Stimulated activated CD8-positive, alpha-beta memory T cell treated with anti-CD3 and anti-CD28 coated beads, Interleukin-2, amount 100 ng/mL, for 48 hours (primary cell): ENCODE data around the gene FAM117A.
"Not testable (repeated sequence)": the region's sequence is repeated elsewhere in the genome, so short reads cannot be mapped to it uniquely, and the experiment has no call there.

Experiments used
- DNase-seq, 2 donors: peaks; one replicate each; pipeline ENCODE4 v3.0.0-alpha.2; 2020; ENCODE audit warnings: low read depth in 2 of 2

Gene FAM117A

GRCh38 chr17:49762151-49762941 is 1.6 kb downstream of the FAM117A start:
- DNase-seq = no peak

DNA sequence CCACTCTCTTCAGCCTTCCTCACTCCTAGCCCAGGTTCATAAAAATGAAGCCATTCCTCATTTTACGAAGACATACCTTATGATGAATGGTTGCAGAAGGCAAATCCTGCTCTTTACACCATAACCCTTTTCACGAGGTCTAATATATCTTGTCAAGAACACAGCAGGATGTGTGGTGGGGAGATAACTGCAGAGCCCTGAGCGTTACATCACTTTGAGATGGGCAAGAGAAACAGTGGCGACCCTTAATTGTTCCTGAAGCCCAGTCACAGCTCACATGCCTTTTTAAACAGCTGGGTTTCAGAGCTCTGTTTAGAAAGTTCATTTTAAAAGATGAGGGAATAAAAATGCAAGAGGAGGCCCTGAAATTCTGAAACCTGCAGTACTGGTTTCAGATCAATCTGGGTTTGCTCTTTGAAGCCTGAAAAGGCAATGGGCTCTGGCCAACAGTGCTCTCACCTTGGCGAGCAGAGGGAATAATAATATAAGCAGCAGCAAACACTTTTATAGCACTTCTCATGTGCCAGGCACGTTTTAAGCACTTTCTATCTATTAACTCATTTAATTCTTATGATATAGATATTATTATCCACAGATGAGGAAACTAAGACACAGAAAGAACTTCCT is 2.9 kb downstream of the FAM117A start:
- DNase-seq = no peak

- DNase-seq = no peak
Observed at GRCh38 chr17:49760296-49760695, 3.6 kb downstream of the FAM117A start.

- no peak for DNase-seq
Observed at GRCh38 chr17:49759203-49759602, 4.7 kb downstream of the FAM117A start.

DNA sequence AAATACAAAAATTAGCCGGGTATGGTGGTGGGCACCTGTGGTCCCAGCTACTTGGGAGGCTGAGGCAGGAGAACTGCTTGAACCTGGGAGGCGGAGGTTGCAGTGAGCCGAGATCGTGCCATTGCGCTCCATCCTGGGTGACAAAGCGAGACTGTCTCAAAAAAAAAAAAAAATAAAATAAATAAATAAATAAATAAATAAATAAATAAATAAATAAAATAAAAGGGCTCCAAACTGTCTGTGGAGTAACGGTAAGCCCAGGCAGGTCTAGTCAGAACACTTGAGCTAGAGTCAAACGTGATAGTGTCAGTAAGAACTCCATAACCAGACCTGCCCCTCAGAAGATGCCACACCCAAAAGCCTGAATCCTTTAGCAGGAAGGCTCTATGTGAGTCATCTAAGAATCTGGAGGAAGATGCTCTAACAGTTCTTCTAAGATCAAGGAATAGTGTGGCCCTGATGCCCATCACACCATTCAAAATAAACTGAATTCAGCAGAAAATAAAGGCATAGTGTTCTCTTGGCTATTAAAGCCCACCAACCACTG is 5.4 kb downstream of the FAM117A start:
- DNase-seq = not testable (repeated sequence)

- no peak for DNase-seq
Observed at GRCh38 chr17:49757151-49757777, 6.7 kb downstream of the FAM117A start.

- no peak for DNase-seq
Observed at GRCh38 chr17:49756323-49757150, 7.4 kb downstream of the FAM117A start.

GRCh38 chr17:49755663-49756283 is 8.2 kb downstream of the FAM117A start:
- DNase-seq = no peak

GRCh38 chr17:49753959-49754391 is 10.0 kb downstream of the FAM117A start:
- DNase-seq = no peak

DNA sequence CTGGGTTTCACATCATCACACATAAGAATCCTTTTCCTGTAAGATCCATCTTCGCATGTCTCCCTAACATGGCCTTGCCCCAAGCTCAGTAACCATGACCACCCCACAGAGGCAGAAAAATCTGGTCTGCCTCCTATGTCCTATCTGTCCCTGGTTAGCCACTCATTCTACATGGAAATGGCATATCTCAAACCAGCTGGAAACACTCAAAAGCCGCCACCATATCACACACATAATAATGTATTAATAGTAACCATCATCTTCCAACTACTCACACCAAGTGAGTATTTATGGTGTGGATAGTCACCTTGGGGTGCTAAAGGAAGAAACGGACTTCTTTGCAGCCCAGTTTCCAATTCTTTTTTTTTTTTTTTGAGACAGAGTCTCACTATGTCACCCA is 11.4 kb downstream of the FAM117A start:
- no peak for DNase-seq

DNA sequence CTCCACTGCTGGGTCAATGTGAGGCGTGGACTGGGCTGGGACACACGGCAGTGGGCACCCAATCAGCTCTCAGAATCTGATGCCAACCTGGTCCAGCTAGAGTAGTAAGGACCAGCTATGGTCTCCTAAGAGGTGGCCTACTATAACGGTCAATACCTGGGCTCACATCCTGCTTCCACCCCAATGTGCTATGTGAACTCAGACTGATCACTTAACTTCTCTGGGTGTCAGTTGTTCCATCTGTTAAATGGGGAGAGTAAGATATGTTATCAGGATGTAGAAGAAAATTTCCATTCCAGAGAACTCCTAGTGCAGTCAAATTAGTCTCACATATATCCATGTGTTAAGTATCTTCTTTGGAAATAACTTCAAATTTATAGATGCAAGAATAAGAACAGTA is 14.2 kb downstream of the FAM117A start:
- DNase-seq = no peak

DNA sequence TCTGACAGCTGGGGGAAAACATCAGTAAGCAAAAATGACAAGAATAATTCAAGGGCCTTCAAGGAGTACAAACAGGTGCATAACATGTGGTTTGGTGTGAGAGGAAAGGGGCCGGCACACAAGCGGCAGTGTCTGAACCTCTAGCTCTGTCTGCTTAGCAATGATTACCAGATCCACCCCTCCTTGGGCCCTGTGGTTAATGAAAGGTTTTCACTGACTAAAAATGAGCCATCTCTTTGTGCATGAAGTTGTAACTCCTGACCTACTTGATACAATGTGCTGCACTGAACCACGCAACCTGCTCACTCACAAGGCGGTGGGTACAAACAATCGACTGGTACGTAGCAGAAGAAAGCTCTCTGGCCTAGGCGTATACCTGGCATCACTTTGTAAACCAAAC is 15.1 kb downstream of the FAM117A start:
- peak; percentile 20 to 24 for DNase-seq

GRCh38 chr17:49748223-49748622 is 15.7 kb downstream of the FAM117A start:
- no peak for DNase-seq

- DNase-seq = no peak
Observed at GRCh38 chr17:49747632-49748031, 16.3 kb downstream of the FAM117A start.

- no peak for DNase-seq
Observed at GRCh38 chr17:49746791-49747490, 17.0 kb downstream of the FAM117A start.

- DNase-seq = no peak
Observed at GRCh38 chr17:49745175-49746139, 18.5 kb downstream of the FAM117A start.

DNA sequence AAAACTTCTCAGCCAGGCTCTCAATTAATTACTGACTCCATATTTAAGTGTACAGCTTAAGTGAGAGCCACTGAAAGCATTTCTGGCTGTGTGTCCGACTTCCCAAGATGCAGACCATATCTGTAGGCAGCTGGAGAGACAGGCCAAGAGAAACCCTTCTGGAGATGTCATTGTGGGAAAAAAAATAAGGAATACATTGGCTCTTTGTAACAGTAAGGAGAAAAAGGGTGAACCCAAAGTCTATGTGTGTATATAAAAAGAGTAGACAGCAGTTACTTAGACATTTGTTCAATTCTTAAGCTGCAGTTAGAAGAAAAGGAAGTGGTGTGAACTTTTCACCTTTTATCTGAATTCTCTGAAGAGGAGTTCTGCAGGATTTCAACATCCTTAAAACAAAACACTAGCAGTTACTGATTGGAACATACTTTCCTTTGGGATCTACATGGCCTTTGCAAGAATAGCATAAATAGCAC is 21.7 kb downstream of the FAM117A start:
- DNase-seq = no peak

DNA sequence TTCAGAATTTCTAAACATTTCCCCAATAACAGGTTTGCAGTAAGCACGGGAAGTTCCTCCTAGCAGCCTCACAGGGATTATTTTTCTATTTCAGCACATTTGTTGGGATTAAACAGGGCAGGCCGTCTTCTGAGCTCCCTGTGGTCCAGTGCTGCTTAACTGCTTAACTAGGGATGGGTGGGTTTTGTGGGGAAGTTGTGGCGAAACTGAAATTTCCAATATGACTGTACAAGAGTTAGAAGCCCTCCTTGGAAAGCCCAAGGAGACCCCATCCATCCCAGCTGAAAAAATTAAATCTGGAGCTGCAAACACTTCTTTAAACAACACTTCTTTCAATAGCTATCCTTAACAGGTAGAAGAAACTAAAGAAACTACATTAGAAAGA is 22.2 kb downstream of the FAM117A start:
- DNase-seq = no peak

GRCh38 chr17:49741009-49741691 is 22.8 kb downstream of the FAM117A start:
- no peak for DNase-seq
